ENCODE measurements around the gene PIEZO2.
"Not testable (repeated sequence)": the region's sequence is repeated elsewhere in the genome, so short reads cannot be mapped to it uniquely, and the experiment has no call there.

PIEZO2 gene

GRCh38 chr18:11148680-11149440 is 509 bp downstream of the PIEZO2 start:
- DNase-seq (ENCODE audit: low spot score): no peak

- DNase-seq (ENCODE audit: low spot score): no peak
These were observed 1.2 kb downstream of the PIEZO2 start for GRCh38 chr18:11147962-11148679.

- DNase-seq (ENCODE audit: low spot score): no peak
These were observed 1.9 kb downstream of the PIEZO2 start for GRCh38 chr18:11147371-11147951.

- DNase-seq (ENCODE audit: low spot score): no peak
These were observed 2.4 kb downstream of the PIEZO2 start for GRCh38 chr18:11146947-11147345.

GRCh38 chr18:11146238-11146946 is 3.0 kb downstream of the PIEZO2 start:
- DNase-seq (ENCODE audit: low spot score): no peak

- DNase-seq (ENCODE audit: low spot score): no peak
These were observed 3.8 kb downstream of the PIEZO2 start for GRCh38 chr18:11145413-11146191.

- DNase-seq (ENCODE audit: low spot score): no peak
These were observed 12.0 kb downstream of the PIEZO2 start for GRCh38 chr18:11137400-11137799.

GRCh38 chr18:11136241-11136640 is 13.1 kb downstream of the PIEZO2 start:
- DNase-seq (ENCODE audit: low spot score): no peak

GRCh38 chr18:11134940-11135339 is 14.4 kb downstream of the PIEZO2 start:
- DNase-seq (ENCODE audit: low spot score): no peak

GRCh38 chr18:11129059-11129458 is 20.3 kb downstream of the PIEZO2 start:
- not testable (repeated sequence) for DNase-seq (ENCODE audit: low spot score)

- DNase-seq (ENCODE audit: low spot score): no peak
These were observed 23.7 kb downstream of the PIEZO2 start for GRCh38 chr18:11125492-11126315.

- DNase-seq (ENCODE audit: low spot score): no peak
These were observed 25.3 kb downstream of the PIEZO2 start for GRCh38 chr18:11124054-11124453.

- DNase-seq (ENCODE audit: low spot score): no peak
These were observed 27.9 kb downstream of the PIEZO2 start for GRCh38 chr18:11121443-11121849.

GRCh38 chr18:11119959-11120587 is 29.3 kb downstream of the PIEZO2 start:
- DNase-seq (ENCODE audit: low spot score): no peak

GRCh38 chr18:11119550-11119949 is 29.8 kb downstream of the PIEZO2 start:
- no peak for DNase-seq (ENCODE audit: low spot score)

GRCh38 chr18:11118051-11118766 is 31.2 kb downstream of the PIEZO2 start:
- DNase-seq (ENCODE audit: low spot score): no peak

GRCh38 chr18:11115276-11115675 is 34.1 kb downstream of the PIEZO2 start:
- DNase-seq (ENCODE audit: low spot score): no peak

- DNase-seq (ENCODE audit: low spot score): no peak
These were observed 34.7 kb downstream of the PIEZO2 start for GRCh38 chr18:11114653-11115052.

- no peak for DNase-seq (ENCODE audit: low spot score)
These were observed 35.4 kb downstream of the PIEZO2 start for GRCh38 chr18:11113937-11114336.

Data from germinal center (tissue), 1 donor.